Hepatic stellate cell (primary cell): Measurements from ENCODE around the gene NFATC1.

Source experiments
- DNase-seq: peaks from one replicate; pipeline ENCODE4 v3.0.0; 2011; ENCODE audit warnings: low spot score

NFATC1 gene

GRCh38 chr18:79441420-79441819 is 45.7 kb downstream of the NFATC1 start:
- DNase-seq: no peak

- DNase-seq: no peak
Observed at GRCh38 chr18:79442508-79443221, 46.9 kb downstream of the NFATC1 start.

GRCh38 chr18:79445221-79445620 is 49.5 kb downstream of the NFATC1 start:
- DNase-seq: no peak

GRCh38 chr18:79445696-79446561 is 50.2 kb downstream of the NFATC1 start:
- DNase-seq: no peak

GRCh38 chr18:79446931-79447330 is 51.2 kb downstream of the NFATC1 start:
- DNase-seq: no peak

GRCh38 chr18:79447703-79448367 is 52.1 kb downstream of the NFATC1 start:
- DNase-seq: no peak

- no peak for DNase-seq
Observed at GRCh38 chr18:79448621-79449020, 52.9 kb downstream of the NFATC1 start.

- no peak for DNase-seq
Observed at GRCh38 chr18:79449551-79450288, 54.0 kb downstream of the NFATC1 start.

- DNase-seq: no peak
Observed at GRCh38 chr18:79450289-79451080, 54.8 kb downstream of the NFATC1 start.

GRCh38 chr18:79451237-79452125 is 55.8 kb downstream of the NFATC1 start:
- DNase-seq: no peak

GRCh38 chr18:79452190-79452990 is 56.7 kb downstream of the NFATC1 start:
- DNase-seq: no peak

GRCh38 chr18:79452991-79453645 is 57.4 kb downstream of the NFATC1 start:
- no peak for DNase-seq

GRCh38 chr18:79453816-79454735 is 58.3 kb downstream of the NFATC1 start:
- DNase-seq: no peak

- no peak for DNase-seq
Observed at GRCh38 chr18:79455261-79455660, 59.5 kb downstream of the NFATC1 start.

- DNase-seq: no peak
Observed at GRCh38 chr18:79456105-79456980, 60.6 kb downstream of the NFATC1 start.

- DNase-seq: no peak
Observed at GRCh38 chr18:79457239-79457638, 61.5 kb downstream of the NFATC1 start.

GRCh38 chr18:79457652-79458051 is 61.9 kb downstream of the NFATC1 start:
- DNase-seq: no peak
